HG03159 (cell line): ENCODE results near the gene SLC29A3.
A peak's percentile ranks its signal among the peaks of the same experiment; 100 is the strongest.
"Not testable (repeated sequence)": the region's sequence is repeated elsewhere in the genome, so short reads cannot be mapped to it uniquely, and the experiment has no call there.

Source experiments
- ATAC-seq: cut with Tn5 transposase; IDR thresholded peaks from one replicate; pipeline ENCODE4 v1.9.1; 2021; ENCODE audit warnings: mild to moderate bottlenecking, moderate library complexity; ENCODE audit not compliant: unreplicated experiment

Gene SLC29A3

GRCh38 chr10:71319042-71319799, at the start of gene SLC29A3:
TSS of gene SLC29A3 (plus strand) at chr10:71319259. CDS start at chr10:71319310, 51 bp downstream.
- peak; percentile 56 for ATAC-seq

GRCh38 chr10:71269301-71270288, 49.5 kb upstream of the SLC29A3 start:
- ATAC-seq, result no peak

- ATAC-seq, result no peak
These were observed 48.5 kb upstream of the SLC29A3 start for GRCh38 chr10:71270301-71271220.

GRCh38 chr10:71271662-71272055, 47.4 kb upstream of the SLC29A3 start:
- no peak for ATAC-seq

GRCh38 chr10:71272056-71272771, 46.8 kb upstream of the SLC29A3 start:
- no peak for ATAC-seq

- not testable (repeated sequence) for ATAC-seq
These were observed 46.1 kb upstream of the SLC29A3 start for GRCh38 chr10:71272974-71273373.

GRCh38 chr10:71273506-71273905, 45.6 kb upstream of the SLC29A3 start:
- ATAC-seq, result no peak

GRCh38 chr10:71274901-71275796, 43.9 kb upstream of the SLC29A3 start:
- no peak for ATAC-seq

GRCh38 chr10:71276873-71277272, 42.2 kb upstream of the SLC29A3 start:
- ATAC-seq, result no peak

GRCh38 chr10:71277914-71278665, 41.0 kb upstream of the SLC29A3 start:
- ATAC-seq, result no peak

- no peak for ATAC-seq
These were observed 40.1 kb upstream of the SLC29A3 start for GRCh38 chr10:71278691-71279588.

GRCh38 chr10:71279590-71280170, 39.4 kb upstream of the SLC29A3 start:
- no peak for ATAC-seq

- ATAC-seq, result no peak
These were observed 38.8 kb upstream of the SLC29A3 start for GRCh38 chr10:71280216-71280615.

- ATAC-seq, result no peak
These were observed 38.2 kb upstream of the SLC29A3 start for GRCh38 chr10:71280825-71281224.

GRCh38 chr10:71281646-71282322, 37.3 kb upstream of the SLC29A3 start:
- ATAC-seq, result no peak

GRCh38 chr10:71282323-71282680, 36.8 kb upstream of the SLC29A3 start:
- ATAC-seq, result no peak
